ENCODE measurements around the gene PPP1R9A.

Gene PPP1R9A

DNA sequence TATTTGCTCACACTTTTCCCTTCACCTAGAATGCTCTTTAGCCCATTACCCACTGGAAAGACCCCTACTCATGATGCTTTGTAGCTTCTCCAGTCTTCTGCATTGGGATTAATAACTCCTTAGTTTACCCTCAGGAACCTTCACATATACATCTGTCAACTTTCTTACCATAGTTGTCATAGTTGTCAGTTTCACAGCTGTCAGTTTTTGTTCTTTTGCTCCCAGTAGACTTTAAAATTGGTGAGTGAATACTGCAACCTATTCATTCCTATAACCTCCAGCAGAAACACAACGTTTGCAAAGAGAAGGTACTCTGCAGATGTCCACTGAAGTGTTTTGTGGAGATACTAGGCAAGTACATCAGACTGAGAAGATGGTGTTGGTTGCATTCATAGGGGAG is 414.3 kb downstream of the PPP1R9A start:
- DNase-seq (ENCODE audit: extremely low read depth, low read depth) = no peak
- TF ChIP-seq, protein P1, sequence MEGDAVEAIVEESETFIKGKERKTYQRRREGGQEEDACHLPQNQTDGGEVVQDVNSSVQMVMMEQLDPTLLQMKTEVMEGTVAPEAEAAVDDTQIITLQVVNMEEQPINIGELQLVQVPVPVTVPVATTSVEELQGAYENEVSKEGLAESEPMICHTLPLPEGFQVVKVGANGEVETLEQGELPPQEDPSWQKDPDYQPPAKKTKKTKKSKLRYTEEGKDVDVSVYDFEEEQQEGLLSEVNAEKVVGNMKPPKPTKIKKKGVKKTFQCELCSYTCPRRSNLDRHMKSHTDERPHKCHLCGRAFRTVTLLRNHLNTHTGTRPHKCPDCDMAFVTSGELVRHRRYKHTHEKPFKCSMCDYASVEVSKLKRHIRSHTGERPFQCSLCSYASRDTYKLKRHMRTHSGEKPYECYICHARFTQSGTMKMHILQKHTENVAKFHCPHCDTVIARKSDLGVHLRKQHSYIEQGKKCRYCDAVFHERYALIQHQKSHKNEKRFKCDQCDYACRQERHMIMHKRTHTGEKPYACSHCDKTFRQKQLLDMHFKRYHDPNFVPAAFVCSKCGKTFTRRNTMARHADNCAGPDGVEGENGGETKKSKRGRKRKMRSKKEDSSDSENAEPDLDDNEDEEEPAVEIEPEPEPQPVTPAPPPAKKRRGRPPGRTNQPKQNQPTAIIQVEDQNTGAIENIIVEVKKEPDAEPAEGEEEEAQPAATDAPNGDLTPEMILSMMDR (IDR thresholded peaks at IDR 0.05; ENCODE audit: low read depth, low read length) = no peak

DNA sequence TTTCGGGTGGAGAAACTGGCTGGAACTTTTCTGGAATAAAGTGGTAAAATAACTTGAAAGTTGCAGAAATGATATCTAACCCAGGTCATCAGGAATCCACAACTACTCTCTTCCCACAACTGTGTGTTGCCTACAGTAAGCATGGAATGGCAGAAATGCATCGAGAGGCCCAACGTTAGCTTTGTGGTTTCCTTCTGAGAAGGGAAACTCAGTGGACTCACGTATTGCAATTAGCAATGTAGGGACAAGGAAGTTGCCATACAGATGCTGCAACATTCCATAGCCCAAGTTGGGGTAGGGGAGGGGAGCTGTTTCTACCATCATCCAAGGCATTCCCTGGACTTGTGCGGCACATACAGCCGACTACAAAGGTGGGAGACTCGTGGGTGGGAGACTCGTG is 415.0 kb downstream of the PPP1R9A start:
- TF ChIP-seq, protein P1 (IDR thresholded peaks at IDR 0.05; ENCODE audit: low read depth, low read length) = no peak
- DNase-seq (ENCODE audit: extremely low read depth, low read depth) = no peak

DNA sequence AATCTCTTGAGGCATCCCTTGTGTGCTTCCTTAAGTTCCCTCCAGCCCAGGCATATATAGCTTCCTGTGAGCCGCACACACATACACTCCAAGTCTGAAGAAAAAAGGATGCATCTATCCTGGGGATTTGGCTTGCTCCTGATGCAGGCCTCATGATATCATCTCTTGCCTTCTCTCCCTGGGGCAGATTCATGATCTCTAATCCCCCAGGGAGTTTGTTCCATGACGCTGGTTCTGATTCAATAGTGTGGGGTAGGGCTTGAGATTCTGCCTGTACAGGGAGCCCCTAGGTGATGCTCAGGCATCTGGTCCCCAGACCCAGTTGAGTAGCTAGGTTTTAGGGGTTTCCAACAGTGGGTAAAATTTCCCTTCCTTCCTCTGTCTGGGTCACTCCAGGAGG is 415.5 kb downstream of the PPP1R9A start:
- DNase-seq (ENCODE audit: extremely low read depth, low read depth) = no peak
- TF ChIP-seq, protein P1 (IDR thresholded peaks at IDR 0.05; ENCODE audit: low read depth, low read length) = no peak

DNA sequence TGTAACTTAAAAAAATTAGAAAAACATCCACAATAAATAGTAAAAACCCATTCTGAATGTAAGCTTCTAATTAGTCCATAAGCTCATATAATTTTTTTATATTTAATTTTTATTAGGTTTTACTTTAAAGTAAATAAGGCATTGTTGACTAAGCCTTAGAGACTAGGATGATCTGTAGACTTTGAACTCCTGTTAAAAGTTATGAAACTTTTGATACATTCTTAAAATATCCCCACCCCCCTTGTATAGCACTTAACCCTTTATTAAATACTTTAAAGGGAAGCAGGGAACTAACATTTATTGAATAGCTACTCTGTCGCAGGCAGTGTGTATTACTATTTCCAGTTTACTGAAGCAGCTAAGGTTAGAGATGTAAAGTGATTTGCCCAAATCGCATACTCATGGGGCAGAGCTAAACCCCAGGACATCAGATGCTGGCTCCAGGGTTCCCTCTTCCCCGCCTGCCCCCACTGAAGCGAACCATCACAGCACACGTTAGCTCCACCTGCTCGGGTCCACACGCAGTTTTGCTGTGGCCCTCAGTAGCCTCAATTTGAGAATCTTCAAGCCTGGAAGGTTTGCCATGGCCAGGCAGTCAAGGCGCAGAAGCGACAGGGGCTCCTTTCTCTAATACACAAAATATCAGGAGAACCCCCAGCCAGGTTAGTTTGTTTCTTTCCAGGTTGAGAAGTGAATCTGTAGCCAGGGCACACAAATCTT is 416.2 kb downstream of the PPP1R9A start:
- TF ChIP-seq, protein P1 (IDR thresholded peaks at IDR 0.05; ENCODE audit: low read depth, low read length) = no peak
- no peak for DNase-seq (ENCODE audit: extremely low read depth, low read depth)

DNA sequence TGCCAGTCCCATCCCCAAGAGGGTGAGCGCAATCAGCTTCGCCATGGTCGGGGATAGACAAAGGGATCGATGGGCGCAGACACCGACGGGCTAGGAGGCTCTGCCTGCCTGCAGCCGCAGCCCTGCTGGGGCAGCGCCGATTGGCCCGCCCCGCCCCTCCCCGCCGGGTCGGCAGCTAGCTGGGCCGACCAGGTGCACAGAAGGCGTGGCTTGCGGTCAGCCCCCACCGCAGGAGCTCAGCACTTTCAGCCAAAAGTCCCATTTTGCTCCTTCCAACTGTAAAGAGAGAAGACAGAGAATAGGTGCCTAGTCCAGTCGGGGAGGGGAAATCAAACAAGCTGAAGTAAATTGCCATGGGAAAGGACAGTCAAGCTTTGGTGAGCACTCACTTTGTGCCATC is 417.0 kb downstream of the PPP1R9A start, which contains the start of gene PON1:
TSS of gene PON1 (minus strand) at position 102 of the 400 bp plus-strand sequence. CDS start at position 45, 57 bp downstream.
- no peak for DNase-seq (ENCODE audit: extremely low read depth, low read depth)
- TF ChIP-seq, protein P1 (IDR thresholded peaks at IDR 0.05; ENCODE audit: low read depth, low read length) = no peak

DNA sequence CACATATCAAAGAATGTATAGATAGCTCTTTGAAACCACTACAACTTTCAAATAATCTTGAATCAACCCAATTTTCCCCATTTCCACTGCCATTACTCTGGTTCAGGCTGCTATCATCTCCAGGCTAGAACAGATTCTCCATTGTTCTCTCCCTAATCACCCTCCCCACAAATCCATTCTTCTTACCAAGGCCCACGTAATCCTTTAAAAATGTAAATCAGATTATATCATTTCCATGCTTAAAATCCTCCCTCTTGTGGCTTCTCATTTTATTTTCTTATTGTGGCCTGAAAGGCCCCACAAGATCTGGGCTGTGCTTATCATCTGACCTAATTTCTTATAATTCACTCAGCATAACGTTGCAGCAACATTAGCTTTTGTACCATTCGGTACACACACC is 420.0 kb downstream of the PPP1R9A start:
- TF ChIP-seq, protein P1 (IDR thresholded peaks at IDR 0.05; ENCODE audit: low read depth, low read length) = no peak

DNA sequence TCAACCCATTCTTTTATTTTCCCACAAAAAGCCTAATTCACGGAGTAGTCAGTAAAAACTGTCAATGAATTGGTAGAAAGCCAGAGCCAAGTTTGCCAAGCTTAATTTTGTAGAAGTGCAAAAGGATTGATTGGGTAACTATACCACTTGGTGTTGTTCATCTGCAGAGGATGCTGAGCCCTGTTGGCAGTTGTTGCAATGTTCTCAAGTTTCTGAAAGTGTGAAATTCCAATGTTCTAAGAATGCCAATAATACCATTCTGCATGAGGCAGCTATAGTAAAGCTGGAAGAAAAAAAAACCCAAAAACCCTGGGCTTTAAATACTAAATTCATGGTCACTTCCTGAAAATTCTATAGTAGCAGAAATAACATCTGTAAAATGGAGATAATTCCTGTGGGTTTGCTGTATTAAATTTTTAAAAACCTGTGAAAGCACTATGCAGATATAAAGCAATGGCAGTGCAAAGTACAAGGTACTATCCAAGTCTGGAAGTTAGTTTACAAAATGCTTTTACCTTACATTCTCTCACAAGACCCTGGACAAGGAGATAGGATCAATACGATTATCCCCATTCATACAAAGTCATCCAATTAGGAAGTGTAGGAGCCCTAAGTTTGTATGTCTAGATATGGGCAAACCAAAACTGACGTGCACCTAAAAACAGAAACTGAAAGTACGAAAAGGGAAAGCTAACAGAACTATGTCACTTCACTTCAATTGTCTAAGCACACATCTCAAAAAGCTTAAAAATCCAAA is 423.0 kb downstream of the PPP1R9A start:
- no peak for DNase-seq (ENCODE audit: extremely low read depth, low read depth)
- TF ChIP-seq, protein P1 (IDR thresholded peaks at IDR 0.05; ENCODE audit: low read depth, low read length) = no peak

More for the DNA sequence above, 420.0 kb downstream of the PPP1R9A start:
- DNase-seq (ENCODE audit: extremely low read depth, low read depth) = no peak

Data from AG09319 (cell line).